Measurements from ENCODE around the gene DEXI.

- TF ChIP-seq SRF (CRISPR knock-in tag; IDR thresholded peaks at IDR 0.05) (no peak), FOXJ3 (CRISPR knock-in tag; IDR thresholded peaks at IDR 0.05) (no peak)
Observed at GRCh38 chr16:10922328-10923145, 19.7 kb downstream of the DEXI start.

Measured in K562 (cell line).